Esophagus (tissue), 2 donors: ENCODE data around the gene ATOH8. TPM values are rescaled to one million over a fixed set of nuclear protein-coding genes. Genes with fewer than 3 reads are reported as not detected.

Source experiments
- H3K27ac ChIP-seq, 2 donors: one replicate each; pipeline ENCODE4 v1.5.1; 2013; ENCODE audit warnings: low read depth in 2 of 2, mild to moderate bottlenecking in 2 of 2, inconsistent platforms in 1 of 2, low read length in 1 of 2, moderate library complexity in 1 of 2
- H3K27me3 ChIP-seq, 2 donors: one replicate each; pipeline ENCODE4 v1.6.1; 2013; ENCODE audit warnings: low read length in 2 of 2, control low read depth in 1 of 2, mild to moderate bottlenecking in 1 of 2; ENCODE audit not compliant: insufficient read depth in 2 of 2, control insufficient read depth in 1 of 2
- H3K36me3 ChIP-seq, 2 donors: one replicate each; pipeline ENCODE4 v1.6.1; 2013; ENCODE audit warnings: low read length in 1 of 2; ENCODE audit not compliant: control insufficient read depth in 2 of 2, insufficient read depth in 2 of 2
- H3K4me1 ChIP-seq, 2 donors: one replicate each; pipeline ENCODE4 v1.6.1; 2013; ENCODE audit warnings: low read length in 1 of 2; ENCODE audit not compliant: control insufficient read depth in 2 of 2, insufficient read depth in 2 of 2
- H3K4me3 ChIP-seq, 2 donors: one replicate each; pipeline ENCODE4 v1.5.1; 2013; ENCODE audit warnings: low read length in 2 of 2, mild to moderate bottlenecking in 2 of 2, low read depth in 1 of 2, moderate library complexity in 1 of 2
- H3K9me3 ChIP-seq, 2 donors: one replicate each; pipeline ENCODE4 v1.6.1; 2013; ENCODE audit warnings: mild to moderate bottlenecking in 2 of 2, low read depth in 1 of 2, low read length in 1 of 2, moderate library complexity in 1 of 2; ENCODE audit not compliant: control insufficient read depth in 2 of 2, insufficient read depth in 1 of 2
- WGBS, 2 donors: extraction: QIAGEN DNeasy Blood & Tissue Kit; methylation state at CpG; one replicate each; pipeline ENCODE4 v1.1.7; 2013; 5-methylcytosine and 5-hydroxymethylcytosine counted together
- polyA plus RNA-seq, 2 donors: library from polyadenylated mRNA; stranded (reverse); fragments of 200-250 nt; gene quantifications; one replicate each; pipeline ENCODE4 v1.2.3, GENCODE V29; 2013
- donor health status: healthy with polysubstance abuse.
- donor health status: Bipolar disorder and iron deficiency.

The ATOH8 gene
- polyA plus RNA-seq = 1 to 10 TPM; 3.0 to 5.9 TPM

- H3K4me1 ChIP-seq = peaks cover 10 to 13% of the 10 kb centered on the region in 2 donors
- peak within 1 kb of the TSS; percentile 50 to 54 for H3K4me3 ChIP-seq
- H3K36me3 ChIP-seq = no peaks in the 10 kb centered on the region
- no peaks in the 10 kb centered on the region for H3K27me3 ChIP-seq
- no peaks in the 10 kb centered on the region for H3K9me3 ChIP-seq
- H3K27ac ChIP-seq = peak within 1 kb of the TSS; percentile 62 to 71
- WGBS, 2 donors = 0 to 1% methylated on average over 74 to 81 of the region's 81 CpGs
Observed at GRCh38 chr2:85753525-85754312, at the start of gene ATOH8. ATOH8 (plus strand) TSS chr2:85753991; CDS start chr2:85754190, 199 bp downstream.

GRCh38 chr2:85704038-85704437 lies 49.8 kb upstream of the ATOH8 start:
- Histone ChIP-seq H3K4me3 (no peak overlapping the region), H3K27ac (no peak overlapping the region), H3K4me1 (peaks cover 3 to 7% of the 10 kb centered on the region in 2 donors), H3K27me3 (no peaks in the 10 kb centered on the region), H3K36me3 (no peaks in the 10 kb centered on the region), H3K9me3 (no peaks in the 10 kb centered on the region)
- 86 to 87% methylated on average over 3 of the region's 3 CpGs for WGBS, 2 donors

GRCh38 chr2:85704800-85705679 lies 48.8 kb upstream of the ATOH8 start:
- no peak overlapping the region for H3K4me3 ChIP-seq
- WGBS, 2 donors = 72 to 79% methylated on average over 8 of the region's 8 CpGs
- no peaks in the 10 kb centered on the region for H3K27me3 ChIP-seq
- no peaks in the 10 kb centered on the region for H3K36me3 ChIP-seq
- H3K27ac ChIP-seq = peak overlapping the region in 1 of 2 donors; percentile 42
- peaks cover 3 to 7% of the 10 kb centered on the region in 2 donors for H3K4me1 ChIP-seq
- no peaks in the 10 kb centered on the region for H3K9me3 ChIP-seq

GRCh38 chr2:85705680-85706039 lies 48.1 kb upstream of the ATOH8 start:
- H3K27ac ChIP-seq = peak overlapping the region; percentile 42
- no peaks in the 10 kb centered on the region for H3K36me3 ChIP-seq
- H3K9me3 ChIP-seq = no peaks in the 10 kb centered on the region
- no peaks in the 10 kb centered on the region for H3K27me3 ChIP-seq
- peaks cover 3 to 7% of the 10 kb centered on the region in 2 donors for H3K4me1 ChIP-seq
- 67 to 72% methylated on average over 2 of the region's 2 CpGs for WGBS, 2 donors
- H3K4me3 ChIP-seq = no peak overlapping the region

GRCh38 chr2:85706063-85706462 lies 47.7 kb upstream of the ATOH8 start:
- Histone ChIP-seq H3K4me1 (peaks cover 3 to 7% of the 10 kb centered on the region in 2 donors), H3K27ac (peak overlapping the region; percentile 42), H3K27me3 (no peaks in the 10 kb centered on the region), H3K9me3 (no peaks in the 10 kb centered on the region), H3K36me3 (no peaks in the 10 kb centered on the region), H3K4me3 (no peak overlapping the region)
- WGBS, 2 donors = 83 to 90% methylated on average over 6 of the region's 6 CpGs

- peak overlapping the region in 1 of 2 donors; percentile 42 for H3K27ac ChIP-seq
- no peak overlapping the region for H3K4me3 ChIP-seq
- no peaks in the 10 kb centered on the region for H3K36me3 ChIP-seq
- H3K27me3 ChIP-seq = no peaks in the 10 kb centered on the region
- H3K9me3 ChIP-seq = no peaks in the 10 kb centered on the region
- H3K4me1 ChIP-seq = peaks cover 3 to 7% of the 10 kb centered on the region in 2 donors
- WGBS, 2 donors = 80 to 88% methylated on average over 10 of the region's 10 CpGs
Observed at GRCh38 chr2:85706599-85707296, 47.0 kb upstream of the ATOH8 start.

- H3K4me3 ChIP-seq = no peak overlapping the region
- no peaks in the 10 kb centered on the region for H3K36me3 ChIP-seq
- H3K4me1 ChIP-seq = peaks cover 3 to 7% of the 10 kb centered on the region in 2 donors
- no peaks in the 10 kb centered on the region for H3K27me3 ChIP-seq
- 1% methylated on average over 10 of the region's 10 CpGs for WGBS, 2 donors
- H3K27ac ChIP-seq = no peak overlapping the region
- no peaks in the 10 kb centered on the region for H3K9me3 ChIP-seq
Observed at GRCh38 chr2:85707304-85707703, 46.5 kb upstream of the ATOH8 start.

- no peaks in the 10 kb centered on the region for H3K36me3 ChIP-seq
- no peaks in the 10 kb centered on the region for H3K27me3 ChIP-seq
- H3K27ac ChIP-seq = no peak overlapping the region
- H3K9me3 ChIP-seq = no peaks in the 10 kb centered on the region
- H3K4me1 ChIP-seq = peaks cover 3 to 7% of the 10 kb centered on the region in 2 donors
- WGBS, 2 donors = 56 to 57% methylated on average over 1 of the region's 1 CpG
- no peak overlapping the region for H3K4me3 ChIP-seq
Observed at GRCh38 chr2:85708641-85709040, 45.1 kb upstream of the ATOH8 start.

GRCh38 chr2:85709401-85709811 lies 44.4 kb upstream of the ATOH8 start:
- WGBS, 2 donors = 58 to 67% methylated on average over 4 of the region's 4 CpGs
- Histone ChIP-seq H3K27ac (no peak overlapping the region), H3K27me3 (no peaks in the 10 kb centered on the region), H3K36me3 (no peaks in the 10 kb centered on the region), H3K4me1 (peaks cover 6 to 7% of the 10 kb centered on the region in 2 donors), H3K4me3 (no peak overlapping the region), H3K9me3 (no peaks in the 10 kb centered on the region)
